Stimulated activated CD4-positive, alpha-beta T cell treated with anti-CD3 and anti-CD28 coated beads, TNF-alpha, amount 100 ng/mL, for 48 hours (primary cell): ENCODE measurements around the gene MYO5A.

ENCODE experiments used
- DNase-seq, 3 donors: peaks; one replicate each; pipeline ENCODE4 v3.0.0-alpha.2; 2020; ENCODE audit warnings: low read depth in 3 of 3

Gene MYO5A

DNA sequence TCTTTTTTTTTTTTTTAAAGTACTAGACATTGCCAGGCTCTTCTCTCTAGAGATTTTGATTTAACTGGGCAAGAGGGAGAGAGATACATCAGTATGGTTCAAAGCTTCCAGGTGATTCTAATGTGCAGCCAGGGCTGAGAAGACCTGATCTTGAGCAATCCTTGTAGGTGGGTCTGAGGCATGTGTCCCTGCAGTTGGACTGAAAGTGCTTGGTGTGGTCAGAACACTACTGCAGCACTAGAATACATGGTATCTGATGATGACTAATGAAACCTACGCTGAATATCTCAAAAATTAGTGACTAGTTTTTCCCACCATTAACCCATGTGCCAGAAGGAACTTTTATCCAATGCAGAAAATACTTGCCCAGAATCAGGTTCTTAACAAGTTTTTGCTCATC is 198.7 kb downstream of the MYO5A start:
- no peak for DNase-seq

DNA sequence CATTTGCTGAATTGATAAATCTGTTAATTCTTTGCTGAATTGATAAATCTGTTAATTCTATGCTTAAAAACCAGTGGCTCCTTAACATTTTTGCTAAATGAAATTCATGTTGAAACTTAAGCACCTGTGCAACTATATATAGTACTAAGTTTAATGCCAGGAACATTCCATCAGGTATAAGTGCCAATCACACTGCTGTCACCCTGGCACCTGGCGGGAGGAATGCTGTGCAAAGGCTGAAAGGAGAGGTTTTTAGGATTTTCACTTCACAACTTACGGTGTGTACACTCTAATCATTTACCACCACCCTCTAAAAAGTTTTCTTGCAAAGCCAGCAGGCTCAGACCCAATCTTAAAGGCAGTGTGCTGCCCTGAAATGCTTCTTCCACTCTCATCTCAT is 199.5 kb downstream of the MYO5A start:
- DNase-seq, result no peak

DNA sequence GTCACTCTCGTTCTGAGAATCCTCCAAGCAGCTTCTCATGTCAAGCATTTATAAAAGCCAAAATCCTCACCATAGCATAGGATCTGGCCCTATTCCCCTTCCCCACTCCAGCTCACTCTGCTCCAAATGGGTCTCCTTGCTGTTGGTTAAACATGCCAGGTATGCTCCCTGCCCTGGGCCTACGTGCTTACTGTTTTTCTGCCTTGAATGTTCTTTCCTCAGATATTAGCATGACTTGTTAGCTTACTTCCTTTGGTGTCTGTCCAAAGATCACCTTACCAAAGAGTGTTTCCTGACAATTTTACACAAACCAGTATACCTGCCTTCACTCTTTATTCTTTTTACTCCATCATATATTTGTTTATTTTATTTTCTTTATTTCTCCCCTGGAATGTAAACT is 200.0 kb downstream of the MYO5A start:
- DNase-seq, result no peak

DNA sequence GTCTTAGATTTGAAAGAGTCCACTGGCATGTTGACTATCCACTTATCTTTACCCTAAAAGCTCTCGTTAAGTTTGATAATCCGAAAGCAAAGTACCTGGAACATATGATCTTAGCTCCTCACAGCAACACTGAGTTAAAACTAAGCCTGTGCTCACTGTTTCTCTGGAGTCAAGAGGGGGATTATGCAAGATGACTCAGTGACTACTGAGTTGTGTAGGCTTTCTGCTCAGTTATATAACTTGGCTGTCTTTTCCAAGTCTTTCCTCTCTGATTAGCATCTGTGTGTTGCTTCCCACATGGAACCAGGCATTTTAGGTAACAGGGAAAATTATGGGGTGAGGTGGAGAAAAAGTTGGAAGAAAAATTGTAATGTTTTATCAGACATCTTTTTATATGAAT is 201.9 kb downstream of the MYO5A start:
- no peak for DNase-seq

DNA sequence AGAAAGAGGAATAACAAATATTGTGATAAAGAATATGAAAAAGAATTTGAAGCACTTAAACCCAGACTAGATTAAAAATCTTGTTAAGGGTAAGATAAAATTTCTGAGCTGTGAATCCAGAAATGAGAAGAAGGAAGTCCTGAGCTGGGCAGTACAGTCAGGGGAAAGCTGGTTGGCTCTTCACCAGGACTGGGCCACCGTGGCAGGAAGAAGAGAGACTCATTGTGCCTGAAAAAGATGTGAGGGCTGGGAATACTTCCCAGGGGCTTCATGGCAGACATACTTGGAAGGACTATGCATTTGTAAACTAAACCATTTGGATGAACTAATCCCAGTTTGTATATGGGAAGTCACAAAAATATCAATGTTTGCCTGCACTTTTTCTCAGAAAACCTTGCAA is 204.6 kb downstream of the MYO5A start:
- no peak for DNase-seq

DNA sequence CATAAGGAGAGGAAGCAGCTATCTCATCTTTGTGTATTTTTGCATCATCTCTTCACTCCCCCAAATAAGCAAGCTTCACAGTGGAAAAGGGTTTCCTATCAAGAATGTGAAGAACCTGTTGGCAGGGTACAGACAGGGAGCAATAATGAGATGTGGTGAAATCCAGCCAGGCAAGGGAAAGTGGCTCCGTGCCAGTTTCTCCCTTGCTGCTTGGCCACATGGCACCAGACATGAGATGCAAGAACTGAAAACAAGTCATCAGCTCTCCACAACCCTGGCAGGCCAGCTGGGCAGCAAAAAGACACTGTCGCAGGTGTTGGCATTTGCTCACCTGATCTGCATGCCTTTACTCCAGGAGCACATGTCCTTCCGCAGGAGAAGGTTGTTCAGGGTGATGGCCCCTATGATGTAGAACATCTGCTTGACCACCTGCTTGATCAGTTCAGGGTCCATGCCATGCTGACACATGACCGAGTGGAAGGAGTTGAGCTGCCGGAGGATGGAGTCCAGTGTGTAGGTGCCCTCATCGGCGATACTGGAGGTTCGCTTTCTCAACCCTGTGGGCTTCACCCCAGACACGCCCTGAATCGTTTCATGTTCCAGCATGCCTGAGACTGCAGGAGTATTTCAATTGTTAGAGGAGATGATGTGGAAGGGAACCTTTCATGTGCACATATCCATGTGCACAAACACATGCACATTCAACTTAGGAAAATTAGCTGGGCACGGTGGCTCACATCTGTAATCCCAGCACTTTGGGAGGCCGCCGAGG is 209.8 kb downstream of the MYO5A start:
- DNase-seq, result no peak

DNA sequence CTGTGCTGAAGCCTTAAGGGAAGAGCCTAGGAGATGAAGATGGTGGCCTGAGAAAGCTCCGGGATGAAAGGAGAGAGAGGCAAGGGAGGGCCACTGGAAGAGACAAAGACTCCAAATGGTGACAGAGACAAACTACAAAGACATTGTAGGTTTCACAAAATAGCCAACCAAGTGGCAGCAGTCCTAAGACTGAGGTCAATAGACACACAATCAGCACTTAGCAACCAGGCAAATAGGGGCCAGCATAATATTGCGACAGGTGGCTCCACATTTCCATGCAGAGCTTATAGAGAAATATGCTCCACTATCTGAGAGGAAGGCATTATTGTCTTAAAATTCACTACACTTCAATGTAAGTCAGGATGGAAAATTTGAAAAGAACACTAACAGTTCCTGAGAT is 211.0 kb downstream of the MYO5A start:
- no peak for DNase-seq

DNA sequence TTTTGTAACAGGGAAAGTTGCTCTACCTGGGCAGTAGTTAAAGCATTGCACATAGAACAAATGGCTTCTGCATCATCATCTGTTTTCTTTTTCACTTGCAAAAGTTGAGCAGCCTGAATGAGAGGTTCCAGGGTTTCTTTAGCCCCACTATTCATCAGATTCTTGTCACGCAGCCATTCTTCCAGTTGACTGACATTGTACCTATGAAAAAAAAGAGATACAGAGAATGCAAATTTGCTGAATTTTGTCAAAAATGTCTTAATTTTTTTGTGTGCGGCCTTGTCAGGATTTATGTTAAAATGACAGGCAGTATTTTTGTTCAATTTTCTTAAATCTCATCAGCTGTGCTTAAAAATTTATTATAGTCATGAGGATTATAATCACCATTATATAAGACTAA is 211.7 kb downstream of the MYO5A start:
- no peak for DNase-seq

DNA sequence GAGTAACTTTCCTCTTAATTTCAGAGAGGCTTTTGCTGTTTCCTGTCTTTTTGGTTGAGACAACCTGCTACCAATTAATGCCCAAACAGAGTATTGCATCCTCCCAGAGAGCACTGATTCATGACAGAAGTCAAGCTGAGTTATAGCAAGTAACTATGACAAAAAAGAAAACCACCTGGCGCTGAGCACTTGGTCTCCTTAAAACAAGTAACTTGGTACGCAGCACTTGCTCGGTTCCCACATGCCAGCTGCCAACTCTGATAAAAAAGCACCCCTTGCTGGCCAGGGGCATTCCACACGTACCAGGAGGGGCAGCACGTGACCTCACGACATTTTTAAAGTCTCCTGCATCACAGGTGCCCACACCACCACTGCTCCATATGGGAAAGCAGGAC is 219.5 kb downstream of the MYO5A start:
- DNase-seq, result no peak

DNA sequence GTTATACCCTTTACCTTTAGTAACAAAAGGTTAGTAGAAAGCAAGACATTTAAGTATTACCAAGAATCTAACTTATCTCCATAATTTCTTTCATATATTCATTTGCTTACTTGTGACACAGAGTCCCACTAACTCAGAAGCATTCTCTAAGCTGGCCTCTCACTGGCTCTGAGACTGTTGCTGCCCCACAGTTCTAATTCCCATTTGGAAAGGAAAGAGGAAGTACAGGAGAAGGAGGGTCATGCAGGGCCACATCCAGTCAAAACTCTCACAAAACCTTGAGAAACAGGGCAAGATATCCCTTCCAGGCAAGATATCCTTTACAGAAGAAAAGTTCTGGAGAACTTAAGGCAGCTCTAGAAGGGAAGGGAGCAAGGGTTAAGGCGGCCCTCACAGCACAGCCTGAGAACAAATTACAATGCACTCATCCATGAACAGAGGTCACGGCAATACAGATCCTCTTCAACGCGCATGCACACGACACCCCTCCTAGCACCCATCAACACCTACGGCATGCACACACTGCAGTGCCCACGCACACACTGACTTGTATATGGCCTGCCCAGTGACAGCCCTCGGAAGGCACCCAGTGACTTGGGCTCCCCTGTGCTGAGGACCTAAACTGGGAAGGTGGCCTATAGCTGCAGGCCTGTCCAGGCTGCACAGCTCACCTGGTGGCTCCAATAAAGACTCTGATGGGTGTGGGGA is 220.1 kb downstream of the MYO5A start:
- DNase-seq, result no peak

DNA sequence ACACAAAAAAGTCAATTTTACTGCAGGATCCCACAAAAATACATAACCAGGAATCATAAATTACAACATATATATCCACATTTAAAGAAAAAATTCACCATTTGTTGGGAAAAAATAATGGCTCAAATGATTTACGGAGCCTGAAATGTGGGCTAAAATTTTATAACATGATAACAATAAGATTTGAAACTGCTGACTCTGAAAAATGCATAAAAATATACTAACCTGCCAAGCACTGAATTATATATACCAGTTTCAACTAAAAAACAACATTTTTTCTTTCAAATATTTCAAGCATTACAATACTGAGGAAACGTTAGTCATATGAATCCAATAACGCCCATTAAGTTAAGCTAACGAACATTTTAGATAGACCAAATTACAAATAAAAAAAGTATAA is 220.8 kb downstream of the MYO5A start:
- no peak for DNase-seq

DNA sequence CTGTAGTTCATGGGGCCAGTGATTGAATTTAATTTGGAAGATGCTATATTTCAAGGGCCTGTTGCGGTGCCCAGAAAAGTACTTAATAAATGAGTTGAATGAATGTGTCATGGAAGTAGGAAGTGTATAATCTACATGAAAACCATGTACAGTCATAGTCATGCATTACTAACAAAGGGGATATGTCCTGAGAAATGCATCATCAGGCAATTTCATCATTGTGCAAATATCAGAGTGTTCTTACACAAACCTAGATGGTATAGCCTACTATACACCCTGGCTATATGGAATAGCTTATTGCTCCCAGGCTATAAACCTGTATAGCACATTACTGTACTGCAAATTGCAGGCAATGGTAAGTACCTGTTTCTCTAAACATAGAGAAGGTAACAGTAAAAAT is 222.4 kb downstream of the MYO5A start:
- DNase-seq, result no peak

DNA sequence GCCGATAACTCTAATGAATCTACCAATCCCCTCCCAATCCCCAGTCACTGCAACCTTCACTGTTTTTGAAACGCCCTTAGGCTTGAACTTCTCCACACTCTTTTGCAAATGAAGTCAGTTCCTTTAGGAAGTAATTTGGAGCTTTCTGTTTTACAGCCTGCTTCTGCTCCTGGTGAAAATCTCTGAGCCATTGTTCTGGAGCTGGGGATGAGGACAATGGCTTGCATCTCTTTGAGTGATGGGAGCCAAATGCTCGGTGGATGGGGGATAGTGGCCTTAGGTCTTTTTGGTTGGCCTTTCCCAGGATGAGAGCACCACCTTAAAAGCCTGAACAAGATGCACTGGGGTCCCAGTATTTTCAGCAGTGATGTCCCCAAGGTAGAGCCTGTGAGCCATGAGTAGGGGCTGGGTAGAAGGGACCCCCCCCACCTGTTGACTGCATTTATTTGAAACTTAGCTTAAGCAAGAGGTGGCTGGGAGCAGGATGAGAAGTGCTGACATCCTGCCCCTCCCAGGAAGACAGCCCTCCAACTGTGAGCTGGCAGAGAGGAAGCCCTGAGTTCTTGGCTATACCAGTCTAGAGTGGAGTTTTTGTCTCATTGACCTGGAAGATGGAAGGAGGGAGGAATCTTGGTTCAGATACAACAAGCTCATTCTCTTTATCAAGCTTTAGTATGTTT is 225.4 kb downstream of the MYO5A start:
- DNase-seq, result no peak

DNA sequence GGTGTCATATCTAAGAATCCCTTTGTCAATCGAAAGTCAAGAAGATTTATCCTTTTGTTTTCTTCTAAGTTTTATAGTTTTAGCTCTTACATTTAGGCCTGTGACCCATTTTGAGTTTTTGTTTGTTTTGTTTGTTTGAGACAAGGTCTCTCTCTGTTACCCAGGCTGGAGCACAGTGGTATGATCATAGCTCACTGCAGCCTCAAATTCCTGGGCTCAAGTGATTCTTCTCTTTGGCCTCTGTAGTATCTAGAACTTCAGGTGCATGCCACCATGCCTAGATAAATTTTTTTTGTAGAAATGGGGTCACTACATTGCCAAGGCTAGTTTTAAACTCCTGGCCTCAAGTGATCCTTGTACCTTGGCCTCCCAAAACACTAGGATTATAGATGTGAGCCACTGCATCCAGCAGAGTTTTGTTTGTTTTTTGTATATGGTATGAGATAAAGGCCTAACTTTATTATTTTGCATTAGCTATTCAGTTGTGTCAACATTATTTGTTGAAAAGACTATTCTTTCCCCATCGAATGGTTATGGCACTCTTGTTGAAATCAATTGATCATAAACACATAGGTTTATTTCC is 227.3 kb downstream of the MYO5A start:
- DNase-seq, result no peak

DNA sequence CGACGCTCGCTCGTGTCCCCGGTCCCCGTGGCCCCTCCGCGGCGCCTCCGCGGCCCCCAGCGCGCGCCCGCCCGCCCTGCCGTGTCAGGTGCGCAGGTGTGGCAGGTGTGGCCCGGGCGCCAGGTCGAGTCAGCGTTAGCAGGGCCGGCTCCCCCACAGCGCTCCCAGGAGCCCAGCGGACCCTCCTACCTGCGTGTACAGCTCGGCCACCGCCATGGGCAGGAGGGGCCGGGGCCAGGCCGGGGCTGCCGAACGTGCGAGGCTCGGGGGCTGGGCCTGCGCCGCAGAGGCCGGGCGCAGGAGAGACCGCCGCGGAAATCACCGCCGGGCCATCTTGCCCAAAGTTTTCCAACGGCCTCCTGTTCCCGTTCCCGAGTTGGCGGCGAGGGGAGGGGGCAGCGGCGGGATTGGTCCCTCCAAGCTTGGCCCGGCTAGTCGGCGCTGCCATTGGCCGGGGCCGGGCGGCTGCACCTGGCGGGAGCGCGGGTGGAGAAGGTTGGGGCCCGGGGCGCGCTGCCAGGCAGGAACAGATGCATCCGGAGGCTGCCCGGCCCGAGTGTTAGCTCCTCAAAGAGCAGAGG is 233.2 kb downstream of the MYO5A start, which contains the start of gene MYO5C:
MYO5C (minus strand) TSS at position 384 of the 581 bp plus-strand sequence; CDS start at position 216, 168 bp downstream.
- DNase-seq, result no peak

DNA sequence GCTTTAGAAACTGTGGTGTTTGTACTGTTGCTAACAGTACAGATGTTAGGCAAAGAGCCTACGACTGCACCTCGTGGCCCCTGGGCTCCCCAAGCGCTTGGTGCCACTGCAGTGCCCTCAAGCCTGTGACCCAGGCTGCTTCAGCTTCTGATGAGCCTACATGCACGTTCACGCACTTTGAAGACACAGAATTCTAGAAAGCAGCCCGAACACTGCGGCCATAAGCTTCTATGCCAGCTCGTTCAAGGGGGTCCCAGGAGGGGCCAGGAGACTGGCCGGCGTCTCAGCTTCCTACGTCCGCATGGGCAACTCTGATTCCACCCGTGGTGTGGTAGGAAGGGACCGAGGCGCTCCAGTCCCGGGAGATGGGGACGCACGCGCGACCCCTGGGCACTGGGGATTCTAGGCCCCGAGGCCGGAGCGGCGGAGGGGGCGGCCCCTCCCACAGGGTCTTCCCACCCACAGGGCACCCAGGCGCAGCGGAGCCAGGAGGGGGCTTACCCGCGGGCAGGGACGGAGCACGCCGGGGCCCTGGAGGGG is 233.7 kb downstream of the MYO5A start:
- no peak for DNase-seq

DNA sequence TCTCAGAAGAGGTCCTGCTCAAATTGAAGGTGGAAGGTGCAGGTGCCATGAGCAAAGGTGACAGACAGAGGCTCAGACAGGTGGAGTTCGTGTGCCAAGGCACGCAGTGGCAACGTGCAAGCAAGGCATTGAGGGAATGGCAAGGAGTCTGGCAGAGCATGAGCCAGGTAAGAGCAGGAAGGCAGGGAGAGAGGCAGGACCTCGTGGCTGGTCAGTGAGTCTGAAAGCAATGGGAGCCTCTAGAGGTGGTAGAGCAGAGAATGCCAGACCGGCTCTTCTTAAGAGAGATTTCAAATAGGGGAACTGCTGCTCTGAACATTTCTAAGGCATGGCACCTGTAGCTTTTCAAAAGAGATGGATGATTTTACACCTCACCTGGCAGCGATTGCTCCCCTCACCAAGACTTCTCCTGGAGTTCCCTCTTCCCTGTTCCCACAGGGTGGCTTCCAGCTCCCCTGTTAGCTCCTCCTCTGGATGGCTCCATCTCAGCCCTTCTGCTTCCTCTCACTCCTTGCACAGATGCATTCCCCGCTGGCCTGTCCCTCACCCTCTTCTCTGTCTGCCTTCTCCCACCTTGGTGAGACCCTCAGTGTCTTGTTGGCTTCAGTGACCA is 235.8 kb downstream of the MYO5A start:
- DNase-seq, result no peak

DNA sequence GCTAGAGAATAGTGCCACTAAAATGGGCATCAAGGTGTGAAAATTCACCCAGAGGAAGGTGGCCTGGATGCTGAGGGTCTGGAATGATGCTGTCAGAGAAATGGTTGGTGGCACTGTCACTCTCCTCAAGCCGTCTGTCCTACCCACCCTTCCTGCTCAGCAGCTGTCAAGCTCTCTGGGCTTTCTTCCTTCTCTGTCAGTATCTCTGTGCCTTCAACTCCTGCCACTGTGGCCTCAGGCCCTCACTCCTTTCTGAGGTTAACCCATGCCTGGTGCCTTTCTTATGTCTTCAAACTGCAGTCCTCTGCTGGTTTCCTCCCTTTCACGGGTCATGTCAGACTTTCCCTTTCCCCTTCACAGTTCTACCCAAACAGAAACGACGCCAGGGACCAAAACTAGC is 237.5 kb downstream of the MYO5A start:
- DNase-seq, result no peak

DNA sequence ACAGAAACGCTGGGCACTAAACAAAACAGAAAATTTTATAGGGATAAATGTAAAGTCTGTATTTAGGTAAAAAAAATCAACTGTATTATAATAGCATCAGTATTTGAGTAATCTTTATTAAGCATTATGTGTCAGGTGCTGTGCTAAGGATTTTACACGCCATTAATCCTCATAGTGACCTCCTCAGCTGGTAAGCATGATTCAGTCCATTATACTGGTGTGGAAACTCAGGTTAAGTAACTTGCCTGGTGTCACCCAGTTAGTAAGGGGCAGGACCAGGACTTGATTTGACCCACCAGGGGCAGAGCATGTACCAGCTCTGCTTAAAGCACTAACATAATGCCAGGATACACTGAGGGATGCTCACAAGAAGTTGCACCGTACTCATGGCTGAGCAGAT is 237.9 kb downstream of the MYO5A start:
- DNase-seq, result no peak

DNA sequence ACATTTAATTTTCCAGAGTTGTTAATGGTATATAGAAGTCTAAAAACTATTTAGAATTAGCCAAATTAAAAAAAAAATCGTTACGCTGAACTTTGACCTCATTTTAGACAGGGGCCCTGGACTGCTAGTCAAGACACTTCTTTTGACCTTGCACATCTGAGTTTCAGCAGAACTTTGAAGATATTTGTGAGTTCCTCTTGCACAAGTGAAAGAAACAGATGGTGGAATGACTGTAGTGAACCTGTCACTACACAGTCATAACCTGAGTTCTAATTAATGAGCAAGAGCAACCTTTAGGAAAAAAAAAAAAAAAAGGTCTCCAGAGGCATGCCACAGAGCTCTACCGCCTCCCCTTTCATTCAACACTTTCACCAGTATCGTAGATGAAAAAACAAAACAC is 238.4 kb downstream of the MYO5A start:
- no peak for DNase-seq

DNA sequence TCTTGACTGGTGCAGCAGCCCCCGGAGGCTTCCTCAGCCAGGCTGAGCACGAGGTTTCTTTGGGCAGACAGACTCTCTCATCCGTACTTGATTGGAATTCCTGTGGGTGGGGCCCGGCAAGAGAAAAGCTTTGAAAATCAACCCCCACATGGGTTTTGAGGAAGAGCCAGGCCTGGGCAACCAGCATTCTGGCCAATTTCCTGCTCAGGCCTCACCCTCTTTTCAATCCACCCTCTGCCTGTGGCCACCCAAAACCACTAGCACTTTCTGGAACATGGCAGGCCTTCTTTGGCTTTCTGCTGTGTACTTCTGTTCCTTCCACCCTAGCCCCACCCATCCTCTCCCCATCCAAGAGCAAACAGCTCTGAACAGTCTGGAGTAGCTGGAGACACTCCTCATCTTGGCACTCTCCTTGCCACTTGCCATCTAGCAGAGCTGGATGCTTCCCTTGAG is 239.0 kb downstream of the MYO5A start:
- no peak for DNase-seq
